Spleen (tissue), 7 donors: Measurements from ENCODE around the gene RAD9A.

Experiments used
- CTCF ChIP-seq, 11 experiments: fragments of 200-600 bp in 7 of 11; fragments of 450-650 bp in 4 of 11; sonication (generic) in 4 of 11; IDR thresholded peaks in 8 of 11; conservative IDR thresholded peaks in 3 of 11; 1 replicate in 7 of 11; 2 replicates in 4 of 11; pipeline versions ENCODE4 v1.4.0 to v1.8.0; 2016 to 2021; ENCODE audit warnings: antibody characterized with exemption in 11 of 11, inconsistent platforms in 4 of 11, mild to moderate bottlenecking in 1 of 11
- POLR2A ChIP-seq, 3 donors: fragments of 450-650 bp; IDR thresholded peaks; one replicate each; pipeline ENCODE4 v1.5.1; 2017; ENCODE audit warnings: antibody characterized with exemption in 3 of 3, mild to moderate bottlenecking in 1 of 3
- POLR2AphosphoS5 ChIP-seq, 3 donors: sonication (generic); formaldehyde crosslinking; IDR thresholded peaks; one replicate each; pipeline ENCODE4 v1.5.1; 2017; ENCODE audit warnings: antibody characterized with exemption in 3 of 3
- donor health status: DM: no; HTN: no; CAD: no; lungs with moderate emphysema.
- donor health status: DM: no; HTN: no; CAD: no.
- donor health status: DM: no; HTN: no; CAD: no.

- TF ChIP-seq CTCF (IDR thresholded peaks at IDR 0.05 in 8 of 11, conservative IDR thresholded peaks at IDR 0.05 in 3 of 11) (peak; percentile 92 to 98 (median 96)), POLR2A (IDR thresholded peaks at IDR 0.05) (no peak), POLR2AphosphoS5 (IDR thresholded peaks at IDR 0.05) (peak in 2 of 3 donors; percentile 56 to 69)
These were observed 34.8 kb upstream of the RAD9A start for GRCh38 chr11:67356864-67357561.
